Measurements from ENCODE around the gene MX1. TPM values are rescaled to one million over a fixed set of nuclear protein-coding genes. Genes with fewer than 3 reads are reported as not detected.

MX1 gene
- total RNA-seq, 1 experiment from 2014 or later: 1.8 TPM

- POLR2A ChIA-PET: no interaction called here
- CTCF ChIA-PET: interaction anchor here (1.7 kb wide), 1 partner anchor 14 kb away, joined by 4 read pairs; no protein-coding TSS in a partner anchor
- Mint-ChIP-seq H3K36me3 (ENCODE audit: insufficient read depth, unreplicated experiment) (no peaks in the 10 kb centered on the region), H3K9me3 (ENCODE audit: unreplicated experiment) (peaks cover 8% of the 10 kb centered on the region), H3K4me3 (ENCODE audit: unreplicated experiment) (no peak overlapping the region), H3K27me3 (ENCODE audit: insufficient read depth, unreplicated experiment) (no peaks in the 10 kb centered on the region), H3K27ac (ENCODE audit: low read depth, unreplicated experiment) (no peak overlapping the region), H3K4me1 (ENCODE audit: insufficient read depth, unreplicated experiment) (no peaks in the 10 kb centered on the region)
- no peak for DNase-seq (ENCODE audit: unreplicated experiment)
- TF ChIP-seq CTCF (IDR thresholded peaks at IDR 0.05; ENCODE audit: unreplicated experiment): no peak
- intact Hi-C loops (cut with micrococcal nuclease): no loop called here
- no TSS peak for BruUV-seq (replicated peaks)
Observed at GRCh38 chr21:41438425-41439113, 12.5 kb downstream of the MX1 start.

- no peak for DNase-seq (ENCODE audit: unreplicated experiment)
- POLR2A ChIA-PET: no interaction called here
- H3K4me3 Mint-ChIP-seq (ENCODE audit: unreplicated experiment): no peak overlapping the region
- H3K9me3 Mint-ChIP-seq (ENCODE audit: unreplicated experiment): peaks cover 8% of the 10 kb centered on the region
- H3K36me3 Mint-ChIP-seq (ENCODE audit: insufficient read depth, unreplicated experiment): no peaks in the 10 kb centered on the region
- TF ChIP-seq CTCF (IDR thresholded peaks at IDR 0.05; ENCODE audit: unreplicated experiment): no peak
- no peaks in the 10 kb centered on the region for H3K4me1 Mint-ChIP-seq (ENCODE audit: insufficient read depth, unreplicated experiment)
- H3K27ac Mint-ChIP-seq (ENCODE audit: low read depth, unreplicated experiment): no peak overlapping the region
- H3K27me3 Mint-ChIP-seq (ENCODE audit: insufficient read depth, unreplicated experiment): no peaks in the 10 kb centered on the region
- BruUV-seq (replicated peaks): no TSS peak
- CTCF ChIA-PET: interaction anchor here (1.7 kb wide), 1 partner anchor 14 kb away, joined by 4 read pairs; no protein-coding TSS in a partner anchor
- intact Hi-C loops (cut with micrococcal nuclease): no loop called here
Observed at GRCh38 chr21:41439248-41439647, 13.2 kb downstream of the MX1 start.

- no TSS peak for BruUV-seq (replicated peaks)
- no peak for TF ChIP-seq CTCF (IDR thresholded peaks at IDR 0.05; ENCODE audit: unreplicated experiment)
- Mint-ChIP-seq H3K4me3 (ENCODE audit: unreplicated experiment) (no peak overlapping the region), H3K27me3 (ENCODE audit: insufficient read depth, unreplicated experiment) (no peaks in the 10 kb centered on the region), H3K36me3 (ENCODE audit: insufficient read depth, unreplicated experiment) (no peaks in the 10 kb centered on the region), H3K9me3 (ENCODE audit: unreplicated experiment) (peaks cover 2% of the 10 kb centered on the region), H3K27ac (ENCODE audit: low read depth, unreplicated experiment) (no peak overlapping the region), H3K4me1 (ENCODE audit: insufficient read depth, unreplicated experiment) (no peaks in the 10 kb centered on the region)
- POLR2A ChIA-PET: no interaction called here
- CTCF ChIA-PET: interaction anchor here (1.4 kb wide), 1 partner anchor 19 kb away, joined by 3 read pairs; no protein-coding TSS in a partner anchor
- intact Hi-C loops (cut with micrococcal nuclease): no loop called here
- DNase-seq (ENCODE audit: unreplicated experiment): no peak
Observed at GRCh38 chr21:41441546-41441945, 15.5 kb downstream of the MX1 start.

- Mint-ChIP-seq H3K36me3 (ENCODE audit: insufficient read depth, unreplicated experiment) (no peaks in the 10 kb centered on the region), H3K27ac (ENCODE audit: low read depth, unreplicated experiment) (no peak overlapping the region), H3K4me1 (ENCODE audit: insufficient read depth, unreplicated experiment) (no peaks in the 10 kb centered on the region), H3K9me3 (ENCODE audit: unreplicated experiment) (no peaks in the 10 kb centered on the region), H3K4me3 (ENCODE audit: unreplicated experiment) (no peak overlapping the region), H3K27me3 (ENCODE audit: insufficient read depth, unreplicated experiment) (no peaks in the 10 kb centered on the region)
- DNase-seq (ENCODE audit: unreplicated experiment): no peak
- POLR2A ChIA-PET: no interaction called here
- TF ChIP-seq CTCF (IDR thresholded peaks at IDR 0.05; ENCODE audit: unreplicated experiment): no peak
- no TSS peak for BruUV-seq (replicated peaks)
- intact Hi-C loops (cut with micrococcal nuclease): no loop called here
- CTCF ChIA-PET: no interaction called here
Observed at GRCh38 chr21:41442481-41443186, 16.6 kb downstream of the MX1 start.

Measured in MCF 10A (cell line).